Spleen (tissue), 7 donors: ENCODE data around the gene NINJ1.
"Not testable (repeated sequence)": the region's sequence is repeated elsewhere in the genome, so short reads cannot be mapped to it uniquely, and the experiment has no call there.

Source experiments
- POLR2A ChIP-seq, 3 donors: fragments of 450-650 bp; IDR thresholded peaks; one replicate each; pipeline ENCODE4 v1.5.1; 2017; ENCODE audit warnings: antibody characterized with exemption in 3 of 3, mild to moderate bottlenecking in 1 of 3
- POLR2AphosphoS5 ChIP-seq, 3 donors: sonication (generic); formaldehyde crosslinking; IDR thresholded peaks; one replicate each; pipeline ENCODE4 v1.5.1; 2017; ENCODE audit warnings: antibody characterized with exemption in 3 of 3
- TF ChIP-seq, protein P1 (sequence below), 11 experiments: fragments of 200-600 bp in 7 of 11; fragments of 450-650 bp in 4 of 11; sonication (generic) in 4 of 11; IDR thresholded peaks in 8 of 11; conservative IDR thresholded peaks in 3 of 11; 1 replicate in 7 of 11; 2 replicates in 4 of 11; pipeline versions ENCODE4 v1.4.0 to v1.8.0; 2016 to 2021; ENCODE audit warnings: antibody characterized with exemption in 11 of 11, inconsistent platforms in 4 of 11, mild to moderate bottlenecking in 1 of 11
- donor health status: DM: no; HTN: no; CAD: no; lungs with moderate emphysema.
- donor health status: DM: no; HTN: no; CAD: no.
- donor health status: DM: no; HTN: no; CAD: no.

DNA sequence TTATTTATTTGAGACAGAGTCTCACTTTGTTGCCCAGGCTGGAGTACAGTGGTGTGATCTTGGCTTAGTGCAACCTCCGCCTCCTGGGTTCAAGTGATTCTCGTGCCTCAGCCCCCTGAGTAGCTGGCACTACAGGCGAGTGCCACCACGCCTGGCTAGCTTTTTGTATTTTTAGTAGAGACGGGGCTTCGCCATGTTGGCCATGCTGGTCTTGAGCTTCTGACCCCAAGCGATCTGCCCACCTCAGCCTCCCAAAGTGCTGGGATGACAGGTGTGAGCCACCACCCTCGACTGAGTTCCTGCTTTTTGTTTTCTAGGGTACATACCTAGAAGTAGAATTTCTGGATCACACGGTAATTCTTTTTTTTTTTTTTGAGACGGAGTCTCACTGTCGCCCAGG lies 33.0 kb downstream of the NINJ1 start:
- TF ChIP-seq, protein P1, sequence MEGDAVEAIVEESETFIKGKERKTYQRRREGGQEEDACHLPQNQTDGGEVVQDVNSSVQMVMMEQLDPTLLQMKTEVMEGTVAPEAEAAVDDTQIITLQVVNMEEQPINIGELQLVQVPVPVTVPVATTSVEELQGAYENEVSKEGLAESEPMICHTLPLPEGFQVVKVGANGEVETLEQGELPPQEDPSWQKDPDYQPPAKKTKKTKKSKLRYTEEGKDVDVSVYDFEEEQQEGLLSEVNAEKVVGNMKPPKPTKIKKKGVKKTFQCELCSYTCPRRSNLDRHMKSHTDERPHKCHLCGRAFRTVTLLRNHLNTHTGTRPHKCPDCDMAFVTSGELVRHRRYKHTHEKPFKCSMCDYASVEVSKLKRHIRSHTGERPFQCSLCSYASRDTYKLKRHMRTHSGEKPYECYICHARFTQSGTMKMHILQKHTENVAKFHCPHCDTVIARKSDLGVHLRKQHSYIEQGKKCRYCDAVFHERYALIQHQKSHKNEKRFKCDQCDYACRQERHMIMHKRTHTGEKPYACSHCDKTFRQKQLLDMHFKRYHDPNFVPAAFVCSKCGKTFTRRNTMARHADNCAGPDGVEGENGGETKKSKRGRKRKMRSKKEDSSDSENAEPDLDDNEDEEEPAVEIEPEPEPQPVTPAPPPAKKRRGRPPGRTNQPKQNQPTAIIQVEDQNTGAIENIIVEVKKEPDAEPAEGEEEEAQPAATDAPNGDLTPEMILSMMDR (IDR thresholded peaks at IDR 0.05 in 8 of 11, conservative IDR thresholded peaks at IDR 0.05 in 3 of 11): not testable (repeated sequence)
- TF ChIP-seq POLR2A, POLR2AphosphoS5 (IDR thresholded peaks at IDR 0.05): not testable (repeated sequence)
